Measurements from ENCODE around the gene GNB4. TPM values are rescaled to one million over a fixed set of nuclear protein-coding genes. Genes with fewer than 3 reads are reported as not detected.
A peak's percentile ranks its signal among the peaks of the same experiment; 100 is the strongest.

The GNB4 gene
- total and polyA plus RNA-seq, 2 experiments from 2014 or later: 9.0 to 26.0 TPM

GRCh38 chr3:179421500-179421899, 29.8 kb downstream of the GNB4 start:
- Histone ChIP-seq H2AFZ (no peak overlapping the region), H3K36me3 (replicated peaks; ENCODE audit: insufficient read depth, low read depth) (no peaks in the 10 kb centered on the region), H3K4me2 (no peak overlapping the region), H4K20me1 (ENCODE audit: insufficient read depth, poor library complexity, severe bottlenecking) (no peaks in the 10 kb centered on the region), H3K9me3 (ENCODE audit: low read depth) (no peaks in the 10 kb centered on the region), H3K4me1 (ENCODE audit: insufficient read depth) (no peaks in the 10 kb centered on the region), H3K79me2 (no peaks in the 10 kb centered on the region), H3K27me3 (no peaks in the 10 kb centered on the region), H3K9me2 (replicated peaks; ENCODE audit: insufficient read depth) (no peaks in the 10 kb centered on the region), H3K27ac (no peak overlapping the region), H3K4me3 (no peak overlapping the region)
- 45% methylated on average over 2 of the region's 2 CpGs for WGBS (ENCODE audit: low lambda C conversion rate, missing lambda C conversion rate)
- DNase-seq (ENCODE audit: low spot score): peak; percentile 39
- TF ChIP-seq EZH2 (IDR thresholded peaks at IDR 0.05; ENCODE audit: borderline replicate concordance) (no peak), CTCF (IDR thresholded peaks at IDR 0.05; ENCODE audit: poor library complexity) (peak; percentile 49), EZH2phosphoT487 (IDR thresholded peaks at IDR 0.05; ENCODE audit: low read depth, severe bottlenecking, unreplicated experiment) (no peak)

GRCh38 chr3:179418610-179419009, 32.7 kb downstream of the GNB4 start:
- TF ChIP-seq CTCF (IDR thresholded peaks at IDR 0.05; ENCODE audit: poor library complexity) (no peak), EZH2 (IDR thresholded peaks at IDR 0.05; ENCODE audit: borderline replicate concordance) (no peak), EZH2phosphoT487 (IDR thresholded peaks at IDR 0.05; ENCODE audit: low read depth, severe bottlenecking, unreplicated experiment) (no peak)
- WGBS (ENCODE audit: low lambda C conversion rate, missing lambda C conversion rate): 92% methylated on average over 3 of the region's 3 CpGs

GRCh38 chr3:179416681-179417080, 34.6 kb downstream of the GNB4 start:
- Histone ChIP-seq H2AFZ (no peak overlapping the region), H3K4me1 (ENCODE audit: insufficient read depth) (no peaks in the 10 kb centered on the region), H4K20me1 (ENCODE audit: insufficient read depth, poor library complexity, severe bottlenecking) (no peaks in the 10 kb centered on the region), H3K4me3 (no peak overlapping the region), H3K9me3 (ENCODE audit: low read depth) (no peaks in the 10 kb centered on the region), H3K27ac (no peak overlapping the region), H3K9me2 (replicated peaks; ENCODE audit: insufficient read depth) (no peaks in the 10 kb centered on the region), H3K27me3 (no peaks in the 10 kb centered on the region), H3K36me3 (replicated peaks; ENCODE audit: insufficient read depth, low read depth) (no peaks in the 10 kb centered on the region), H3K4me2 (no peak overlapping the region), H3K79me2 (no peaks in the 10 kb centered on the region)
- DNase-seq (ENCODE audit: low spot score): no peak
- no peak for TF ChIP-seq EZH2phosphoT487 (IDR thresholded peaks at IDR 0.05; ENCODE audit: low read depth, severe bottlenecking, unreplicated experiment)
- no peak for TF ChIP-seq EZH2 (IDR thresholded peaks at IDR 0.05; ENCODE audit: borderline replicate concordance)
- 98% methylated on average over 2 of the region's 2 CpGs for WGBS (ENCODE audit: low lambda C conversion rate, missing lambda C conversion rate)

More at GRCh38 chr3:179418610-179419009, 32.7 kb downstream of the GNB4 start:
- no peak for DNase-seq (ENCODE audit: low spot score)
- Histone ChIP-seq H3K4me1 (ENCODE audit: insufficient read depth) (no peaks in the 10 kb centered on the region), H2AFZ (no peak overlapping the region), H3K27ac (no peak overlapping the region), H3K27me3 (no peaks in the 10 kb centered on the region), H3K36me3 (replicated peaks; ENCODE audit: insufficient read depth, low read depth) (no peaks in the 10 kb centered on the region), H3K9me2 (replicated peaks; ENCODE audit: insufficient read depth) (no peaks in the 10 kb centered on the region), H3K4me3 (no peak overlapping the region), H3K79me2 (no peaks in the 10 kb centered on the region), H3K4me2 (no peak overlapping the region), H3K9me3 (ENCODE audit: low read depth) (no peaks in the 10 kb centered on the region), H4K20me1 (ENCODE audit: insufficient read depth, poor library complexity, severe bottlenecking) (no peaks in the 10 kb centered on the region)

- Histone ChIP-seq H4K20me1 (ENCODE audit: insufficient read depth, poor library complexity, severe bottlenecking) (no peaks in the 10 kb centered on the region), H3K4me1 (ENCODE audit: insufficient read depth) (no peaks in the 10 kb centered on the region), H3K4me3 (no peak overlapping the region), H3K27ac (no peak overlapping the region), H3K9me2 (replicated peaks; ENCODE audit: insufficient read depth) (no peaks in the 10 kb centered on the region), H3K36me3 (replicated peaks; ENCODE audit: insufficient read depth, low read depth) (no peaks in the 10 kb centered on the region), H2AFZ (no peak overlapping the region), H3K27me3 (no peaks in the 10 kb centered on the region), H3K79me2 (no peaks in the 10 kb centered on the region), H3K4me2 (no peak overlapping the region), H3K9me3 (ENCODE audit: low read depth) (no peaks in the 10 kb centered on the region)
- WGBS (ENCODE audit: low lambda C conversion rate, missing lambda C conversion rate): 94% methylated on average over 4 of the region's 4 CpGs
- TF ChIP-seq EZH2phosphoT487 (IDR thresholded peaks at IDR 0.05; ENCODE audit: low read depth, severe bottlenecking, unreplicated experiment) (no peak), CTCF (IDR thresholded peaks at IDR 0.05; ENCODE audit: poor library complexity) (no peak), EZH2 (IDR thresholded peaks at IDR 0.05; ENCODE audit: borderline replicate concordance) (no peak)
- DNase-seq (ENCODE audit: low spot score): no peak
These were observed 35.9 kb downstream of the GNB4 start for GRCh38 chr3:179415377-179415776.

All from hepatocyte (in vitro differentiated cells).